GM12873 (cell line): ENCODE data around the gene SYT14.

Experiments used
- CTCF ChIP-seq: IDR thresholded peaks from 2 replicates; pipeline ENCODE4 v1.5.1; 2012; ENCODE audit warnings: low read depth, mild to moderate bottlenecking, moderate library complexity, low read length, control low read depth; ENCODE audit not compliant: insufficient read depth; ENCODE audit errors: missing control alignments

The SYT14 gene

DNA sequence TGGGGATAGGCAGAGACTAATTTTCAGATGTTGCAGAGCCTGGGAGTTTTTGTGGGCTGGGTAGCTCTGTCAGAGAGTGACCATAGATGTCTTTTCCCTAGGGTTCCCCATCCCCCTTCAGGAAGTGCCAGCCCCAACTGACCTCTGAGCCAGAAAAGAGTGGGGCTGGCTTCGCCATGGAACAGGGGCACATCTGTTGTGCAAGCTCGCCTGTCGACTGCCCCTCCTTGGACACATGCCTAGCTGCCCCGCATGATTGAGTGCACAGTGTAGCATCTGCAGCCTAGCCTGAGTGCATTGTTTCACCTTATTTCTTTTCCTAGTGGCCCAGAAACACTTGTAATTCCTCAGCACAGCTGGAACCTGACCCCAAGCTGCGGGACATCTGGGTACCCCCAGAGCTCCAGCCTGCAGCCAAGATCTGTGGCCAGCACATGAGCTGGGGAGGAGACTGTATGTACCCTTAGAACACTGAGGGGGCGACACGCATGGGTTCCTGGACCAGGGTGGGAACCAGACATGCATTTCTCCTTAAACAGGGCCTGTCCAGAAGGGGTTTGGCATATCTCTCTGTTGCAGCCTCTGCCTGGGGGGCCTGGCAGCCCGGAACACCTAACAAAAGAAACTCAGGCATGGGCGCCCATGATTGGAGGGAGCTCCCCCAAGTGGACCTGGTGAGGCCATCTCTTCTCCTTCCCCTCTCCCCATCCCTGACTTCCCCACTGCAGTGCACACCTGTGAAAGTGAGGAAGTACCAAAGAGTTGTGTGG, 55.2 kb downstream of the SYT14 start:
- no peak for TF ChIP-seq CTCF

- TF ChIP-seq CTCF = no peak
Measured at GRCh38 chr1:209996348-209996747, 58.3 kb downstream of the SYT14 start.

- no peak for TF ChIP-seq CTCF
Measured at GRCh38 chr1:209999005-209999404, 61.0 kb downstream of the SYT14 start.

- no peak for TF ChIP-seq CTCF
Measured at GRCh38 chr1:210001751-210002150, 63.7 kb downstream of the SYT14 start.

DNA sequence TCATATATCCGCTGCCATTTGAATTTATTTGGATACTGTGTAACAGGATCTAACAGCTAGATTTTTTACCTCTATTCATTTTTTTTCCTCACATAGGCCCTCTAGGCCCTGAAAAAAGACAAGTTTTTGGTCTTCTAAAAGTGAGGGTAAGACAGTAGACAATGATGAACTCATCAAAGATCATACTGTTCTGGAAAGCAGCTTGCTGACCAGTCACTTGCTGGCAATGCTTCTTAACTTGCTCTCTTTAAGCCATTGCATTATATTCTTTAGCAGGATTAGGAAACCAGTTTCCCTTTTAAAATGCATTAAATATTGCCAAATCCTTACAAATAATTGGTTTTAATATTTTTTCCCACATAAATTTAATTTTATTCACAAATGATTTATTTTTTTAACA, 65.5 kb downstream of the SYT14 start:
- no peak for TF ChIP-seq CTCF

DNA sequence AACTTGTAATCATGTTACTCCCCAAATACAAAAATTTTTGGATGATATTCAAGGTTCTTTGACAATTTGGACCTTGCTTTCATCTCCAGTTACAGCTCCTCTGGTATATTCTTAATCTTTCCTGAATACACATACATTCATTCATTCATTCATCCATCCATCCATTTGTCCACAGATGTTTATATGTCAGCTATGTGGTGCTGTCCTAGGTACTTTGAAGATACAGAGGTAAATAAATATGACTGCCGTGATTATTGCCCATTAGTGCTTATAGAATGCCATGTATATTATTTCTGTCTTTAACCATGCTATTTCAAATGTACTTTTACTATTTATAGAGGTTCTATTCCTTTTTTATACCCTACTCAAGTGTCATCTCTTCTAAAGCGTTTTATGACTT, 72.1 kb downstream of the SYT14 start:
- TF ChIP-seq CTCF = no peak

- no peak for TF ChIP-seq CTCF
Measured at GRCh38 chr1:210021145-210021860, 83.3 kb downstream of the SYT14 start.
